Stimulated activated CD8-positive, alpha-beta memory T cell treated with anti-CD3 and anti-CD28 coated beads, Interleukin-15, amount 100 ng/mL, for 24 hours (primary cell): ENCODE results near the gene CRYBB2.
"Not testable (repeated sequence)": the region's sequence is repeated elsewhere in the genome, so short reads cannot be mapped to it uniquely, and the experiment has no call there.

Experiments used
- DNase-seq: peaks from one replicate; pipeline ENCODE4 v3.0.0-alpha.2; 2020; ENCODE audit warnings: low read depth

The CRYBB2 gene

DNA sequence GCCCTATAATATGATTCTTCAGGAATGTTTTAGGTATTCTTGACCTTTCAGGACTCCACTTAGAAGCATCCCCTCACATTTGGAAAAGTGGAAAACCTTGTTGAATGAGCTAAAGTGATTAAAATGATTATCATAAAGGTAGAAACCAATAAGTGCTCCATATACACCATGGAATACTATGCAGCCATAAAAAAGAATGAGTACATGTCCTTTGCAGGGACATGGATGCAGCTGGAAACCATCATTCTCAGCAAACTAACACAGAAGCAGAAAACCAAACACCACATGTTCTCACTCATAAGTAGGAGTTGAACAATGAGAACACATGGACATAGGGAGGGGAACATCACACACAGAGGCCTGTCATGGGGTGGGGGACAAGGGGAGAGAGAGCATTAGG is 14.3 kb downstream of the CRYBB2 start:
- not testable (repeated sequence) for DNase-seq

DNA sequence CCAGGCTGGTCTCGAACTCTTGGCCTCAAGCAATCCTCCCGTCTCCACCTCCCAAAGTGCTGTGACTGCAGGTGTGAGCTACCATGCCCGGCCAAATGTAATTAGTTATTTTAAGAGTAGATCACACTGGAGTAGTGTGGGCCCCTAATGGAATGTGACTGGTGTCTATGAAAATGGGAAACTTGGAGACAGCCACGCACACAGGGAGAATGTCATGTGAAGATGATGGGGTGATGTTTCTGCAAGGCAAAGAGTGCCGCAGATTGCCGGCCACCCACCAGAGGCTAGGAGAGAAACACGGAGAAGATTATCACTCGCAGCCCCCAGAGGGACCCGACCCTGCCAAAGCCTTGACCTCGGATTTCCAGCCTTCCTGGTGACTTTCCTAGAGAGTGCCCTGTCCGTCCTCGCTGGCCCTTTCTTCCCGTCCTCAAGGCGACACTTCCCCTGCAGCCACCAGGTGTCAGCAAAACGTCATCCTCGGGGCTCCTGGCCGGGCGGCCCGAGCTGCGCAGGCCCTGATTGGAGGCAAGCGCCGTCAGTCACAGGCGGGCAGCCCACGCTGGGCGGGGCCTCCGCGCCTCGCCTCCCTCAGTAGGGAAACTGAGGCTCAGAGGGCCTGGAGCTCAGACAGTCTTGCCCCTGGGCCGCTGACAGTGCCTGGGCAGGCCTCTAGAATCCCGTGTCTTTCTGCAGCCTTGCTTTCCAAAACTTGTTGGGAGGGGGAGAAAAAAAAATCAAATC is 16.3 kb downstream of the CRYBB2 start:
- DNase-seq: peak; percentile 36

DNA sequence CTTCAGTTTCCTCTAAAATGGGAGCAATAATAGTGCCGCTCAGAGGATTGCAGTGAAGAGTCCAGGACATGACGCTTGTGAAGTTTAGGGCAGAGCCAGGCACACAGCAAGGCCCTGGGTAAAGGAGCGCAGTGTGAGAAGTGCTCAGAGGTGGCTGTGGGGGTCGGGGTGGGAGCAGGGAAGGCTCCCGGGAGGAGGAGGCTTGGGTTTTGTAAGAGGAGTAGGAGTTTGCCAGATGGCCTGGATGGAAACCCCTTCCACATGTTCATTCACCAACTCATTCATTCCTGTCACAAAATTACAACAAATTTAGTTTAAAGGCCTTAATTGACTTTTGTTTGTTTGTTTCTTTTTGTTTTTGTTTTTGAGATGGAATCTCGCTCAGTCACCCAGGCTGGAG is 17.0 kb downstream of the CRYBB2 start:
- DNase-seq: no peak

DNA sequence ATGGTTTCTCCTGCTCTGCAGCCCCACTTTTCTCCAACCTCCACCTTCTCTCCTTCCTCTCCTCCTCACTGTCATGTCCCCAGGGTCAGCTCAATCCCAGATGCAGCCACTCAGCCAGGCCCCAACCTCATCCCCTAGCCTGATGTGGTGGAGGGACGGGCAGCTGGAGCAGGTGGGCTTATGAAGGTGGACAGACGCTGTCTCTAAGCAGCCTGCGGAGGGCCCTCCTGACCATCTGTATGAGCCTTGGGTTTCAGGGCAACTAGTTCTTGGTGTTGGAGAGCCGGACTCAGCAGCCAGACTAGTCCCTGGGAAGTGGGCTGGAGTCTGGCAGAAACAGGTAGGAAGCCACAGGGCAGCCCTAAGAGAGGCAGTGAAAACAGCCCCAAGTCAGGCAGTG is 18.1 kb downstream of the CRYBB2 start:
- DNase-seq: no peak

DNA sequence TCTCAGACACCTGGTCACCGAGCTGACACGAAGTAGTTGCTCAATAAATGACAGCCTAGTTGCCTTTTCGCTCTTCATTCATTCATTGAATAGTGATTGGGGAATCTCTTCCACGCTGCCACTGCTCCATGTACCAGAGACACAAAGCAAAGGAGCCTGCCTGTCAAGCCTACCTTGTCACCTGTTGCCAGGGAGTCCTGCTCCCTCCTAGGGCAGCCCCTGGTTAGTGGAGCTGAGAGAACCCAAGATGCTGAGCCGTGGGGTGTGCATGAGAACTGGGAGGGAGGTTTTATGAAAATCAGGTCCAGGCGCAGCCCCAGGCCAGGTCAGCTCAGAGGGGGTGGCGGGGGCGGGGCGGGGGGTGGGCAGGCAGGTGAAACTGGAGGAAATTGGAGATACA is 18.6 kb downstream of the CRYBB2 start:
- DNase-seq: not testable (repeated sequence)

DNA sequence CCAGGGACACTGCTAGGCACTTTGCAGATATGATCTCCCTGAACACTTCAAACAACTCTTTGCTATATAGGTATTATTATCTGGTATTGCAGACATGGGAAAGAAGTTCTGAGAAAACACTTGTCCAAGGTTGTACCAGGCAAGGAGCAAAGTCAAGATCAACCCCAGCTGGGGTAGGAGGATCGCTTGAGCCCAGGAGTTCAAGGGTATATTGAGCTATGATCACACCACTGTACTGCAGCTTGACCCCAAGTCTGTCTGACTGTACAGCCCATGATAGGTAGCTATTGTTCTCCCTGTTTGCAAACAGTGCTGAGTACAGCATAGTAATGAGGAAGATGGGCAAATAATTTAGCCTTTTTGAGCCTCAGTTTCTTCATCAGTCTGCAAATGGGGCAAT is 35.7 kb downstream of the CRYBB2 start:
- DNase-seq: not testable (repeated sequence)

DNA sequence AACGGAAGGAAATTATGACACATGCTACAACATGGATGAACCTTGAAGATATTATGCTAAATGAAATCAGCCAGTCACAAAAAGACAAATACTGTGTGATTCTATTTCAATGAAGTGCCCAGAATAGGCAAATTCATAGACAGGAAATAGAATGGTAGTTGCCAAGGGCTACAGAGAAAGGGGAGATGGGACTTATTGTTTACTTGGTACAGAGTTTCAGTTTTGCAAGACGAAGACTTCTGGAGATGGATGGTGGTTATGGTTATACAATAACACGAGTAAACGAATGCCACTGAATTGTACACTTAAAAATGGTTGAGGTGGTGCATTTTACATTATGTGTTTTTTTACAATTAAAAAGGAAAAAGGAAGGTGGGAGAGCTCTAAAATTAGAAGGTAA is 48.1 kb downstream of the CRYBB2 start:
- not testable (repeated sequence) for DNase-seq

DNA sequence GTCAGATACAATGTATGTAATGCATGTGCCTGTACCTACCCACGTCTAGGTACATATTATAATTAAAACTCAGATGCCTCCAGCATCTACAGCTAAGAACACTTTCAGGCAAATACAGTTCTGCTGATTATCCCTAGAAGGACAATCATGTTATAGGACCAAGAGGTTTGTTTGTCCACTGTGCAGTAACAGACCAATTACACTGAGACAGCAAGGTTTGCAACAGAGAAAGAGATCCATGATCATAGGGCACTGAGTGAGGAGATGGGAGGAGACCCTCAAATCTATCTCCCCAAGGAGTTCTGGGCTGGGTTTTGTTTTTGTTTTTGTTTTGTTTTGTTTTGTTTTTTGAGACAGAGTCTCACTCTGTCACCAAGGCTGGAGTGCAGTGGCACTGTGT is 49.5 kb downstream of the CRYBB2 start:
- not testable (repeated sequence) for DNase-seq

DNA sequence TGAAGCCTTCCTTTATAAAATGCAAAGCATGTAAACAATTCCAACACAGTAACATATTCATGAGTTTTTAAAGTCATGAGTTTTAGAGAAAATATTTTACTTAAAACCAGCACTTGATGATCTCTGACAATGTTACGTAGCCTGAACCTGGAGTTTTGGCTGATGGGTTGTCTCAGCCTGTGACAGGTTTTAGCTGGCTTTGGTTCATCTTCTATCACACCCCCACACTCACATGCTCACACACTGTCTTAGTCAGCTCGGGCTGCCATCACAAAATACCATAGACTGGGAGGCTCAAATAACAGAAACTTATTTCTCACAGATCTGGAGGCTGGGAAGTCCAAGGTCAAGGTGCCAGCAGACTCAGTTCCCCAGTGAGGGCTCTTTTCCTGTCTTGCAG is 50.6 kb downstream of the CRYBB2 start:
- not testable (repeated sequence) for DNase-seq

DNA sequence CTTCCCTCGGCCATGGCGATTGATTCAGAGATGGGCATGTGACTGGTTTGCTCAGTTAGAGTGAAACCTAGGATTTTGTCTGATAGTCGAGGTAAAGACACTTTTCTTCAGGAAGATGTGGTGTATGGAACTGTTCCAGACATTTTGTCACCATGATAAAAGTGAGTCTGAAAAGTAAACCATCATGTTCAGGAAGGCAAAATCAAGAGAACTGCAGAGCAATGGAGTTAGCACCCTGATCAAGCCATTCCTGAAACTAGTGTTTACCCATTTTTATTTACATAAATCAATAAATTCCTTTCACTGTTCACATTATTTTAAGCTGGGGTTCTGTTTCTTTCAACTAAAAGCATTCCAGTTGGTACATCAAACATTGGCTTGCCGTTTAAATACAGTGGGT is 53.8 kb downstream of the CRYBB2 start:
- not testable (repeated sequence) for DNase-seq

DNA sequence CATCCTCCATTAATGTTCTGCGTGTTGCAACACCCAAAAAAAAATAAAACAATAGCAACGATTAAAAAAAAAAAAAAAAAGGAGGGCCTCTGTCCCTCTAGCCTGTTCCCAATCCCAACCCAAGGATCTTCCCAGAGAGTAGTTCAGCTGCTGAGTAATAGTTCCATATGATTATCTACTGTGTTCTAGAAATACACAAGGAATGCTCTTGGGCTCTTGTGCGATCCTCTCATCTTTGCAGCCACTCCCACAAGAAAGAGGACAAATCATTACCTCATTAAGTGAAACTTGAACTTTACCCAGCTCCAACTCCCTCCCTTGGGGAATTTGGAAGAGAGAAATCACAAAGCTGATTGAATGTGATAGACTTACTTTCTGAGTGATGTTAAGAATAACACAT is 54.5 kb downstream of the CRYBB2 start:
- not testable (repeated sequence) for DNase-seq

DNA sequence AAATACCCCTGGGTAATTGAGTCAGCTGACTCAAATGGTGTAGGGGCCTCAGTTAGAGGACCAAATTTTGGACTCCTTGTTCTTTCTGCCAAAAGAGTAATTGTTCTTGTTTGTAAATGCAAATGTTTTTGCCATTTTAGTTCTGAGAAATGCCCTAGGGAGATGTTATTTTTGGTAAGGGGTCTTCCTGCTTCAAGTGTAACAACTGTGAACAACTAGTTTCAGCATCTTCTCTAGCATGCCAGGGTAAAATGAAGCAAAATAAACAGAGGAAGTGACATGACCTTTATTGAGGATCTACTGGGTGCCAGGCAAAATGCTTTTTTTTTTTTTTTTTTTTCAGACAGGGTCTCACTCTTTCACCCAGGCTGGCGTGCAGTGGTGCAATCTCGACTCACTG is 60.7 kb downstream of the CRYBB2 start:
- DNase-seq: not testable (repeated sequence)
